ENCODE data around the gene OR51B4. TPM values are rescaled to one million over a fixed set of nuclear protein-coding genes. Genes with fewer than 3 reads are reported as not detected.

The OR51B4 gene
- total and polyA plus RNA-seq, 7 donors, result not detected

DNA sequence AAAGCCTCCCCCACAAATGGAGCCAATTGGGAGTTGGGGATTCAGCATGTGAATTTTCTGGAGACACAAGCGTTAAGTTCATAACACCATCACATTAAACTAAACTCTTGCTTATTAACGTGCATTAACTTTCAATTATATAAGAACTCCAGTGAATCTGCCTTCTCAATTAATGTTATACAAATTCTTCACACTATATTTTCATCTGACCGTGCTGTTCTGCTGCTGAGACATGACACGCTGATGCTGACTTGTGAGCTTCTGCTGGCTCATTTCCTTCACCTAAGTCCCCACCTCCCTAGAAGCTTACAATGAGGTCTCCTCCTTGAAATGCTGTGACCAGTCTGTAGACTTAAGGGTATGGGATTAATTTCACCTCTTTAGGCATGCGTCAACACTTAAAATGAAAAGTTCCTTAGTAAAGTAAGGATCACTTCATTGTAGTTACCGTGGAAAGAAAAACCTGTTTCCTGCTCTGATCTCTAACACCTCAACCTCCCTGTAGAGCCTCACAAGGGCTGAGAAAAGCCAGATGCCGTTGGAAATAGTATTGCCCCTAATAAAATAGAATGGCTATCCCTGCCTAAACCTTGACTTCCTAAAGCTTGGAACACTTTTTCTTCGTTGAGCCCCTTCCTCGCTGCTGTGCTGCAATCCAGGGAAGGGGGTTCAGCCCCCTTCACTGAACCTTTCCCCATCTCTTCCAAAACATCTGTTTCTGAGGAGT lies 49.4 kb downstream of the OR51B4 start:
- no peaks in the 10 kb centered on the region for H3K27me3 ChIP-seq (ENCODE audit: insufficient read depth in 3 of 3, low read length in 2 of 3)
- H3K27ac ChIP-seq, result no peak overlapping the region
- no peak overlapping the region for H3K4me3 ChIP-seq
- no peaks in the 10 kb centered on the region for H3K9me3 ChIP-seq
- TF ChIP-seq, protein P1, sequence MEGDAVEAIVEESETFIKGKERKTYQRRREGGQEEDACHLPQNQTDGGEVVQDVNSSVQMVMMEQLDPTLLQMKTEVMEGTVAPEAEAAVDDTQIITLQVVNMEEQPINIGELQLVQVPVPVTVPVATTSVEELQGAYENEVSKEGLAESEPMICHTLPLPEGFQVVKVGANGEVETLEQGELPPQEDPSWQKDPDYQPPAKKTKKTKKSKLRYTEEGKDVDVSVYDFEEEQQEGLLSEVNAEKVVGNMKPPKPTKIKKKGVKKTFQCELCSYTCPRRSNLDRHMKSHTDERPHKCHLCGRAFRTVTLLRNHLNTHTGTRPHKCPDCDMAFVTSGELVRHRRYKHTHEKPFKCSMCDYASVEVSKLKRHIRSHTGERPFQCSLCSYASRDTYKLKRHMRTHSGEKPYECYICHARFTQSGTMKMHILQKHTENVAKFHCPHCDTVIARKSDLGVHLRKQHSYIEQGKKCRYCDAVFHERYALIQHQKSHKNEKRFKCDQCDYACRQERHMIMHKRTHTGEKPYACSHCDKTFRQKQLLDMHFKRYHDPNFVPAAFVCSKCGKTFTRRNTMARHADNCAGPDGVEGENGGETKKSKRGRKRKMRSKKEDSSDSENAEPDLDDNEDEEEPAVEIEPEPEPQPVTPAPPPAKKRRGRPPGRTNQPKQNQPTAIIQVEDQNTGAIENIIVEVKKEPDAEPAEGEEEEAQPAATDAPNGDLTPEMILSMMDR (IDR thresholded peaks at IDR 0.05), result no peak
- H3K4me1 ChIP-seq, result no peaks in the 10 kb centered on the region
- DNase-seq (no peak), ATAC-seq (no peak)
- intact Hi-C loops (cut with DNase I), result no loop called here
- 44 to 53% (median 45%) methylated on average over 9 of the region's 9 CpGs for WGBS, 3 donors
- no peaks in the 10 kb centered on the region for H3K36me3 ChIP-seq (ENCODE audit: insufficient read depth in 1 of 2, low read depth in 1 of 2)

DNA sequence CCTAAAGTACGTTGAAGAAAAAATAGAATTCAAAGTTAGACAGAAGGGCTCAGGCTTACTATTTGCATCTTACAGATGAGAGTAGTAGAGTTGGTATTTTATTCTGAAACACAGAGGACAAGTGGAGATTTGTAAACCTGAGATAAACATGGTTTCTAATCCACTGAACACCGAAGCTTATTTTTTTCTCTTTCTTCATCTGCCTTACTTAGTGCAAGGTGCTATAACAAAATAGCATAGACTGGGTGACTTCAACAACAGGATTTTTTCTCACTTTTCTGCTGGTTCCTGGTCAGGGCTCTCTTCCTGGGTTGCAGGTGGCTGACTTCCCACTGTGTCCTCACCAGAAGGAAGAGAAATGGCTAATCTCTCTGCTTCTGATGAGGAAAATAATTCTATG lies 50.0 kb downstream of the OR51B4 start:
- ATAC-seq (no peak), DNase-seq (no peak)
- Histone ChIP-seq H3K27me3 (ENCODE audit: insufficient read depth in 3 of 3, low read length in 2 of 3) (no peaks in the 10 kb centered on the region), H3K4me3 (no peak overlapping the region), H3K27ac (no peak overlapping the region), H3K9me3 (no peaks in the 10 kb centered on the region), H3K4me1 (no peaks in the 10 kb centered on the region), H3K36me3 (ENCODE audit: insufficient read depth in 1 of 2, low read depth in 1 of 2) (no peaks in the 10 kb centered on the region)
- WGBS, 3 donors, result 22 to 69% (median 64%) methylated on average over 2 of the region's 2 CpGs
- intact Hi-C loops (cut with DNase I), result no loop called here
- TF ChIP-seq, protein P1 (IDR thresholded peaks at IDR 0.05), result no peak

Other genes starting within 250 kb of the OR51B4 start
- gene OR52E2, start 242.3 kb downstream of the OR51B4 start, total RNA-seq, result not detected
- not detected for gene OR52E2, start 242.3 kb downstream of the OR51B4 start, polyA plus RNA-seq
- gene OR52E1, start 232.4 kb downstream of the OR51B4 start, total RNA-seq, result not detected
- gene OR52E1, start 232.4 kb downstream of the OR51B4 start, polyA plus RNA-seq, result not detected
- gene OR52A5, start 163.6 kb downstream of the OR51B4 start, total RNA-seq, result not detected
- gene OR52A5, start 163.6 kb downstream of the OR51B4 start, polyA plus RNA-seq, result not detected
- not detected for gene OR52A1, start 147.2 kb downstream of the OR51B4 start, total RNA-seq
- gene OR52A1, start 147.2 kb downstream of the OR51B4 start, polyA plus RNA-seq, result not detected
- gene OR51V1, start 101.3 kb downstream of the OR51B4 start, total RNA-seq, result not detected
- gene OR51V1, start 101.3 kb downstream of the OR51B4 start, polyA plus RNA-seq, result not detected
- 1,000 to 10,000 TPM in 1 of 4 donors, 100 to 1,000 TPM in 1, 10 to 100 TPM in 2; 22.9 to 2,413 (median 247) TPM for gene HBB, start 74.9 kb downstream of the OR51B4 start, total RNA-seq
- gene HBB, start 74.9 kb downstream of the OR51B4 start, polyA plus RNA-seq, result 10 to 100 TPM in 2 of 3 donors, 1 to 10 TPM in 1; 7.8 to 16.1 (median 11.3) TPM
- gene HBD, start 67.5 kb downstream of the OR51B4 start, total RNA-seq, result 1 to 10 TPM in 2 of 4 donors, not detected in 2; 1.6 to 6.2 TPM
- gene HBD, start 67.5 kb downstream of the OR51B4 start, polyA plus RNA-seq, result under 1 TPM in 1 of 3 donors, not detected in 2; 0.17 TPM
- 1 to 10 TPM in 1 of 4 donors, not detected in 3; 1.3 TPM for gene HBG1, start 52.1 kb downstream of the OR51B4 start, total RNA-seq
- gene HBG1, start 52.1 kb downstream of the OR51B4 start, polyA plus RNA-seq, result not detected
- 1 to 10 TPM in 1 of 4 donors, not detected in 3; 1.0 TPM for gene HBG2, start 47.2 kb downstream of the OR51B4 start, total RNA-seq
- gene HBG2, start 47.2 kb downstream of the OR51B4 start, polyA plus RNA-seq, result not detected
- not detected for gene HBE1, start 32.0 kb downstream of the OR51B4 start, total RNA-seq
- gene HBE1, start 32.0 kb downstream of the OR51B4 start, polyA plus RNA-seq, result not detected
- not detected for gene OR51B2, start 22.4 kb upstream of the OR51B4 start, total RNA-seq
- not detected for gene OR51B2, start 22.4 kb upstream of the OR51B4 start, polyA plus RNA-seq
- not detected for gene OR51B5, start 41.6 kb upstream of the OR51B4 start, total RNA-seq
- not detected for gene OR51B5, start 41.6 kb upstream of the OR51B4 start, polyA plus RNA-seq
- not detected for gene OR51B6, start 49.6 kb upstream of the OR51B4 start, total RNA-seq
- not detected for gene OR51B6, start 49.6 kb upstream of the OR51B4 start, polyA plus RNA-seq
- gene OR51M1, start 81.9 kb upstream of the OR51B4 start, total RNA-seq, result not detected
- gene OR51M1, start 81.9 kb upstream of the OR51B4 start, polyA plus RNA-seq, result not detected
- not detected for gene OR51Q1, start 120.2 kb upstream of the OR51B4 start, total RNA-seq
- not detected for gene OR51Q1, start 120.2 kb upstream of the OR51B4 start, polyA plus RNA-seq
- not detected for gene OR51I1, start 139.6 kb upstream of the OR51B4 start, total RNA-seq
- gene OR51I1, start 139.6 kb upstream of the OR51B4 start, polyA plus RNA-seq, result not detected
- not detected for gene OR51I2, start 147.4 kb upstream of the OR51B4 start, total RNA-seq
- gene OR51I2, start 147.4 kb upstream of the OR51B4 start, polyA plus RNA-seq, result not detected
- not detected for gene OR52D1, start 186.7 kb upstream of the OR51B4 start, total RNA-seq
- gene OR52D1, start 186.7 kb upstream of the OR51B4 start, polyA plus RNA-seq, result not detected
- not detected for gene UBQLN3, start 208.0 kb upstream of the OR51B4 start, total RNA-seq
- gene UBQLN3, start 208.0 kb upstream of the OR51B4 start, polyA plus RNA-seq, result not detected
- not detected for gene UBQLNL, start 214.8 kb upstream of the OR51B4 start, total RNA-seq
- gene UBQLNL, start 214.8 kb upstream of the OR51B4 start, polyA plus RNA-seq, result under 1 TPM in 2 of 3 donors, not detected in 1; 0.01 to 0.04 TPM
- not detected for gene OR52H1, start 246.6 kb upstream of the OR51B4 start, total RNA-seq
- gene OR52H1, start 246.6 kb upstream of the OR51B4 start, polyA plus RNA-seq, result not detected

Data from psoas muscle (tissue), 8 donors.